ENCODE measurements around the gene PDZD2. TPM values are rescaled to one million over a fixed set of nuclear protein-coding genes. Genes with fewer than 3 reads are reported as not detected.

PDZD2 gene
- total RNA-seq, 2 experiments from 2014 or later: 0.04 to 0.14 TPM

DNA sequence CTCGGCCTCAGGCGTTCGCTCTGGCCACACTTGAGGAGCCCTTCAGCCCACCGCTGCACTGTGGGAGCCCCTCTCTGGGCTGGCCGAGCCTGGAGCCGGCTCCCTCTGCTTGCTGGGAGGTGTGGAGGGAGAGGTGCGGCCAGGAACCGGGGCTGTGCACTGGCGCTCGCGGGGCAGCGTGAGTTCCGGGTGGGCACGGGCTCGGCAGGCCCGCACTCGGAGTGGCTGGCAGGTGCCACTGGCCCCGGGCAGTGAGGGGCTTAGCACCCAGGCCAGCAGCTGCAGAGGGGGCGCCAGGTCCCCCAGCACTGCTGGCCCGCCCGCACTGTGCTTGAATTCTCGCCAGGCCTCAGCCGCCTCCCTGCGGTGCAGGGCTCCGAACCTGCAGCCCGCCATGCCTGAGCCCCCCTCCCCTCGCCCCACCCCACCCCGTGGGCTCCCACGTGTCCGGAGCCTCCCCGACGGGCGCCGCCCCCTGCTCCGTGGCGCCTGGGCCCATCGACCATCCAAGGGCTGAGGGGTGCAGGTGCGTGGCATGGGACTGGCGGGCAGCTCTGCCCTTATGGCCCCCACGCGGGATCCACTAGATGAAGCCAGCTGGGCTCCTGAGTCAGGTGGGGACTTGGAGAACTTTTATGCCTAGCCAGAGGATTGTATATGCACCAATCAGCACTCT lies 138.2 kb downstream of the PDZD2 start:
- no peaks in the 10 kb centered on the region for H3K36me3 Mint-ChIP-seq (ENCODE audit: low read depth)
- DNase-seq (no peak), ATAC-seq (no peak)
- peaks cover 9% of the 10 kb centered on the region for H3K4me1 Mint-ChIP-seq
- ChIA-PET POLR2A (no interaction called here), CTCF (no interaction called here)
- H3K9me3 Mint-ChIP-seq (ENCODE audit: low read depth): no peaks in the 10 kb centered on the region
- H3K27me3 Mint-ChIP-seq: no peaks in the 10 kb centered on the region
- no peak overlapping the region for H3K4me3 Mint-ChIP-seq
- no peak overlapping the region for H3K27ac Mint-ChIP-seq
- intact Hi-C loops (cut with DNase I, micrococcal nuclease): no loop called here

DNA sequence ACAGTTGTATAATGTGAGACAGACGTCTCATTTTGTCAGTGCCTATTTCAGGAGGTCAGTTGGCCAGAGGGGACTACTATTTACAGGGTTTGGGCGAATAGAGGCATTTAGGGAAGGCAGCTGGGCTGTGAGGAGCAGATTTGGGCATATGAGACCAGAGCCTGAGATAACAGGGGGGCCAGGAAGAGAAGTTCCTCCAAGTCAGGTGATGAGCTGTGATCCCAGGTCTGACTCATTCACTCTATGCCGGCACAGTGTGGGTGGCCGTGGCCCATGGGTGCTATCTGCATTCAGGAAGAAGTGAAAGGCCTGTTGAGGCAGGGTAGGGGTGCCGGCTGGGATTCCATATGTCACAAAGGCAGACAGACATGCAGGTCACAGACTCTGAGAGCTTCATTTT lies 142.8 kb downstream of the PDZD2 start:
- peak; percentile 12 for ATAC-seq
- H3K4me1 Mint-ChIP-seq: peaks cover 9% of the 10 kb centered on the region

DNA sequence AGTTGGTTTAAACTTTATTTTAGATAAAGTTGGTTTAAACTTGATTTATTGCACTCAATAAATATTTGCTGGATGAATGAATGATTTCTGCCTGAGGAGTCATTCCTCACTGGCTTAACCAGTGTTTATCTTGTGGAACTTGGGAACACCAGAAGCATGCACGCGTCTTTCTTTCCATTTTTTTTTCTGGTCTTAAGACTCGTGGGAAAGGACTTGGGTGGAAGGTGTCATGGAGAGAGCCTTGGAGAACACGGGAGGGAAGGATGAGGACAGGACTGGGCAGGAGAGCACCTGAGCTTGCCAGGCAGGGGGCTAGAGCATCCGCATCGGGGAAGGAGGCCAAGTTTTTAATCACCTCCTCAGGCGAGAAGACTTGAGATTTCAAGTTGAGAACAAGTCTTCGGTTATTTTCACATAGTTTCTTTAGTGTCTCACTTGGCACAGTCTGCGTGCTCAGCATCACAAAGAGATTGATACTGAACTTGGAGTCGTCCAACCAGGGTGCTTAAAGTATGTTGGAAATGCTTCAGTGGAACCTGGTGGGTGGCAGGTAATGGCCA lies 144.2 kb downstream of the PDZD2 start:
- peaks cover 9% of the 10 kb centered on the region for H3K4me1 Mint-ChIP-seq
- intact Hi-C loops (cut with DNase I, micrococcal nuclease): no loop called here
- ChIA-PET POLR2A (no interaction called here), CTCF (no interaction called here)
- no peaks in the 10 kb centered on the region for H3K27me3 Mint-ChIP-seq
- ATAC-seq (no peak), DNase-seq (no peak)
- no peak overlapping the region for H3K27ac Mint-ChIP-seq
- H3K4me3 Mint-ChIP-seq: no peak overlapping the region
- H3K9me3 Mint-ChIP-seq (ENCODE audit: low read depth): no peaks in the 10 kb centered on the region
- H3K36me3 Mint-ChIP-seq (ENCODE audit: low read depth): no peaks in the 10 kb centered on the region

More for the DNA sequence above, 142.8 kb downstream of the PDZD2 start:
- Mint-ChIP-seq H3K27me3 (no peaks in the 10 kb centered on the region), H3K9me3 (ENCODE audit: low read depth) (no peaks in the 10 kb centered on the region), H3K27ac (no peak overlapping the region), H3K36me3 (ENCODE audit: low read depth) (no peaks in the 10 kb centered on the region), H3K4me3 (no peak overlapping the region)
- intact Hi-C loops (cut with DNase I, micrococcal nuclease): no loop called here
- DNase-seq: peak; percentile 18
- ChIA-PET CTCF (interaction anchor here (0.6 kb wide), 1 partner anchor 182 kb away, joined by 3 read pairs; no protein-coding TSS in a partner anchor), POLR2A (interaction anchor here (0.5 kb wide), 1 partner anchor 305 kb away, joined by 3 read pairs; no protein-coding TSS in a partner anchor)

DNA sequence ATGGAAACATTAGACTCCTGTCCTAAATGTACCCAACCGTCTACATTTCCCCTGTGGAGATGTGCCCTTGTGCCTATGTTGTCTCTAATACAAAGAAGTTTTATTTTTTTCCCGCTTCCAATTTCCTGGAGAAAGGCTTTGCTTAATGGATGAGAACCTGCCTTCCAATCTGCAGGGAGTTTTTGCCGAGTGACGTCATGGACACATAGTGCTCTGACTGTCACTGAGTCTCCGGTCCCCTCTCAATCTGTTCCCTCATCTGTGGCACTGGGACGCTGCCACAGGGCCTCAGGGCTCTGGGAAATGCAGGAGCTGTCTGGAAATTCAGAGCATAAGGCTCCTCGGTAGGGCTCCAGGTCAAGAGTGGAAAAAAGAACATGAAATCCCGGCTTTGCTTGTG lies 144.8 kb downstream of the PDZD2 start:
- ChIA-PET POLR2A (no interaction called here), CTCF (no interaction called here)
- H3K27ac Mint-ChIP-seq: no peak overlapping the region
- no peaks in the 10 kb centered on the region for H3K9me3 Mint-ChIP-seq (ENCODE audit: low read depth)
- H3K36me3 Mint-ChIP-seq (ENCODE audit: low read depth): no peaks in the 10 kb centered on the region
- H3K27me3 Mint-ChIP-seq: no peaks in the 10 kb centered on the region
- intact Hi-C loops (cut with DNase I, micrococcal nuclease): no loop called here
- DNase-seq (no peak), ATAC-seq (no peak)
- no peak overlapping the region for H3K4me3 Mint-ChIP-seq
- peaks cover 9% of the 10 kb centered on the region for H3K4me1 Mint-ChIP-seq

DNA sequence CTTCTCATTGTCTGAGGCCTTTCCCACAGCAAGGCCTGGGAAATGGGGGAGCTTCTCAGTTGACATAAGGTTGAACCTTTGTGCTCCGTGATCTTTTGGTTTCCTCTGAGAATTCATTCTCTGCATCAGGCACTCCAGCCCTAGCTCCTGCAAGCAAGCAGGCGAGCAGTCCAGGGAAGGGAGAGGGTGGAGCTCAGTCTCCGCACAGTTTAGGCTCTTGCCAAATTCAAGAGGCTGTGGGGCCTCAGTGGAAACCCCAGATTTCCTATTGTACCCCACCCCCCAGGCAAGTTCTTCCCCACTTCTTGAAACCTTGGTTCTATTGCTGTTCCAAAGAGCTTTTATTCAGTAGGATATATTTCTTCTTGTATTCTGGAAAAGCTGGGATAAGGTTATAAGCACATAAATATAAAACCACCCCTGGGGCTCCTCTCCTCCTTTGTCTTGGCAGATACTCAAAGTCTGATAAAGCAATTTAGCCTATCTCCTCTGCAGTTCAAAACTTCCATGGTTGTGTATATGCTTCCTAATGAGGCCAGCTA lies 147.2 kb downstream of the PDZD2 start:
- H3K27me3 Mint-ChIP-seq: no peaks in the 10 kb centered on the region

DNA sequence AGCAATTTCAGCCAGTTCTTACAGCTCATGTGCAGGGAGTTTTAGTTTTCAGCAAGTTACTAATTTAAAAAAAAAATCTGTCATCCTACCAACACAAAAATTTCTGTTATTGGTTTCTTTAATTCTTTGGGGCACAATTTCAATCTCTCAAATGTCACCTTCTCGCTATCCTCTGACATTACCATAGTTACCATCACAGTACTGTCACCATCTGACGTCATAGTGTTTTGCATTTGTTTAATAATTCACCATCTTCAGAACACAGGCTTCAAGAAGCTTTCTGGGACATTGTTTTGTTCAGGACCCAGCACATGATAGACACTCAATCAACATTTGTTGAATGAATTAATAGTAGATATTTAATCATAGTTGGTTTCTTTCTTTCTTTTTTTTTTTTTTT lies 155.1 kb downstream of the PDZD2 start:
- intact Hi-C loops (cut with DNase I, micrococcal nuclease): no loop called here
- no peak for ATAC-seq
- no peak for DNase-seq
- Mint-ChIP-seq H3K27me3 (no peaks in the 10 kb centered on the region), H3K4me1 (no peaks in the 10 kb centered on the region), H3K4me3 (no peak overlapping the region), H3K36me3 (ENCODE audit: low read depth) (no peaks in the 10 kb centered on the region), H3K27ac (no peak overlapping the region), H3K9me3 (ENCODE audit: low read depth) (no peaks in the 10 kb centered on the region)
- CTCF ChIA-PET: no interaction called here
- POLR2A ChIA-PET: no interaction called here

More for the DNA sequence above, 147.2 kb downstream of the PDZD2 start:
- Mint-ChIP-seq H3K27ac (no peak overlapping the region), H3K4me1 (peaks cover 4% of the 10 kb centered on the region), H3K4me3 (no peak overlapping the region), H3K36me3 (ENCODE audit: low read depth) (no peaks in the 10 kb centered on the region), H3K9me3 (ENCODE audit: low read depth) (no peaks in the 10 kb centered on the region)
- DNase-seq: no peak
- ATAC-seq: no peak
- CTCF ChIA-PET: interaction anchor here (0.7 kb wide), 1 partner anchor 945 kb away, joined by 3 read pairs; no protein-coding TSS in a partner anchor
- POLR2A ChIA-PET: no interaction called here
- intact Hi-C loops (cut with DNase I, micrococcal nuclease): no loop called here

DNA sequence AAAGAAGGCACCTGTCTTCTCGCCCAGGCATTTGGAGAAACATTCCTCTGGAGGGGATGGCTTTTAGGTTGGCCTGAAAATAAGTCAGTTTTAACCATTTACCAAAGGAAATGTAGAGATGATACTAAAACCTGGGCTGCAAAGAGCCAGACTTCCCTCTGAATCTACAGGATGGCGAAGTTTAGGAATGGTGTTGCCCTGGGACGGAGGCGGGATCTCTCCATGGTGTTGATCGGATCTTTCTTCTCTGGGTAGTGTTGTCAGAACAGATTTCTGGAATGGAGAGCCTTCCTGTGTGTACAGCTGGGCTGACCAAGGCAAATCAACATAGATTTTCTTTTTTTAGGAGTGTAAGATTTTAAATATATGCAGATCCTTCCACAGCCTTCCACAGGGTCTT lies 159.2 kb downstream of the PDZD2 start:
- no peaks in the 10 kb centered on the region for H3K36me3 Mint-ChIP-seq (ENCODE audit: low read depth)

DNA sequence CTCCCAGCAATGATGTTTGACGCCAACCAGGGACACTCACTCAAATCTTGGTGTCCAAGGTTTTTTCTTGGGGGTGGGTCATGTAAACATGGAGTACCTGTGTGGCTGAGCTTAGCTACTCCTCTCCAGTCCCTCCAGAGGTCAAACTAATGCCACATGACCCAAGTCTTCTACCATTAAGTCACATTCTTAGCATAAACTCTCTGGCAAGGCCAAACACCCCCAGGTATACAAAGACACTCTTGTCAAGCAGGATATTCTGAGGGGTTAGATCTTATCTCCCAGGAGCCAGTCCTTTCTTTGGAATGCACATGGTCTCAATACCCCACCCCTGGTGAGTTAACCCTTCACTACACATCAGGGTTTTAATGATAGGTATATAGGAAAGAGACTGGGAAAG lies 161.4 kb downstream of the PDZD2 start:
- DNase-seq (no peak), ATAC-seq (no peak)
- CTCF ChIA-PET: interaction anchor here (1.8 kb wide), 1 partner anchor 25 kb away, joined by 4 read pairs; no protein-coding TSS in a partner anchor
- H3K27ac Mint-ChIP-seq: no peak overlapping the region
- intact Hi-C loops (cut with DNase I, micrococcal nuclease): no loop called here
- H3K36me3 Mint-ChIP-seq (ENCODE audit: low read depth): no peaks in the 10 kb centered on the region
- no peak overlapping the region for H3K4me3 Mint-ChIP-seq
- no peaks in the 10 kb centered on the region for H3K4me1 Mint-ChIP-seq
- no peaks in the 10 kb centered on the region for H3K9me3 Mint-ChIP-seq (ENCODE audit: low read depth)
- peaks cover 2% of the 10 kb centered on the region for H3K27me3 Mint-ChIP-seq
- POLR2A ChIA-PET: no interaction called here

More for the DNA sequence above, 159.2 kb downstream of the PDZD2 start:
- no peaks in the 10 kb centered on the region for H3K4me1 Mint-ChIP-seq
- H3K27ac Mint-ChIP-seq: no peak overlapping the region
- H3K27me3 Mint-ChIP-seq: no peaks in the 10 kb centered on the region
- CTCF ChIA-PET: no interaction called here
- intact Hi-C loops (cut with DNase I, micrococcal nuclease): no loop called here
- H3K9me3 Mint-ChIP-seq (ENCODE audit: low read depth): no peaks in the 10 kb centered on the region
- ATAC-seq: no peak
- POLR2A ChIA-PET: no interaction called here
- no peak overlapping the region for H3K4me3 Mint-ChIP-seq
- no peak for DNase-seq

DNA sequence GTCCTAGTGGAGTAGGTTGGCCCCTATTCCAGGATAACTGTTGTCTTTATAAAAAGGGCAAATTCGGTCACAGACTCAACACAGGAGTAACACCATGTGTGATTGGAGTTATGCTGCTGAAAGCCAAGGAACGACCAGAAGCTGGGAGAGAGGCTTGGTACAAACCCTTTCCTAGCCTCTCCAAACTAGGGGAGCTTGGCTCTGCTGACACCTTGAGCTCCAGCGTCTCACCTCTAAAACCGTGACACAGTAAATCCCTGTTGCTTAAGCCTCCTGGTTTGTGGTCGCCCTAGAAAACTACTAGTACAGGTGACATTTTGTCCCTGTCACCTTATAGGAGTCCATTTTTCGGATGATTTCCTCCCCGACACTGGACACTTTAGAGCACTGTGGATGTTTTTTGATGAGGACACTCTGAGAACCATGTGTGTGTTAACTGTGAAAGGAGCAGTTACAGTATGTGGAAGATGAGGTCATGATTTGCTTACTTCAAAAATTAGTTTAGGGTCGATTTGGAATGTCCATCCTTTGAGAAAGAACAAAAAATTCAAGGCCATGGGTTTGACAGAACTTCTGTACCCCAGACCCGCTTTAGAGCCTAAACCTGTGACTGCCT lies 167.0 kb downstream of the PDZD2 start:
- CTCF ChIA-PET: interaction anchor here (1.1 kb wide), 1 partner anchor 167 kb away, joined by 3 read pairs; the partner anchor contains the start of gene PDZD2

DNA sequence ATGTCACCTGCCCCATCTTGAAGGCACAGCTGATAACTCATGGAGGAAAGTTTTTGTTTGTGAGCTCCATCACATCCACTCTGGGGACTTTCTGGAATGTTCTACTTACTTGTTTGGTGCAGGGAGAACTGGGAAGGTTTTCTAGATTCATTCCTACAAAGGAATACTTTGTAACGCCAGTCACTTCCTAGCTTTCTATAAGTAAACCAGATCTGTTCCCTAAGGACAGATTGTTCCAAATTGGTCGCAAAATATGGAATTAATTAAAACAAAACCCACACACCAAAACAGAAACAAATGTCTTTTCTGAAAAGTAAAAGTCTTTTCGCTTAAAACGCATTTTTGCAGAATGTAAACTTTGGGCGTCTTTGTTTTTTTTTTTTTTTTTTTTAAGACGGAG lies 167.6 kb downstream of the PDZD2 start:
- no peaks in the 10 kb centered on the region for H3K9me3 Mint-ChIP-seq (ENCODE audit: low read depth)
- no peak overlapping the region for H3K27ac Mint-ChIP-seq
- H3K4me3 Mint-ChIP-seq: no peak overlapping the region
- DNase-seq: no peak
- ChIA-PET POLR2A (no interaction called here), CTCF (interaction anchor here (1.1 kb wide), 1 partner anchor 168 kb away, joined by 3 read pairs; the partner anchor contains the start of gene PDZD2)
- ATAC-seq: no peak
- no peaks in the 10 kb centered on the region for H3K36me3 Mint-ChIP-seq (ENCODE audit: low read depth)
- intact Hi-C loops (cut with DNase I, micrococcal nuclease): no loop called here
- H3K27me3 Mint-ChIP-seq: peaks cover 2% of the 10 kb centered on the region
- H3K4me1 Mint-ChIP-seq: no peaks in the 10 kb centered on the region

More for the DNA sequence above, 167.0 kb downstream of the PDZD2 start:
- Mint-ChIP-seq H3K9me3 (ENCODE audit: low read depth) (no peaks in the 10 kb centered on the region), H3K27me3 (peaks cover 2% of the 10 kb centered on the region), H3K4me3 (no peak overlapping the region), H3K4me1 (no peaks in the 10 kb centered on the region), H3K27ac (no peak overlapping the region), H3K36me3 (ENCODE audit: low read depth) (no peaks in the 10 kb centered on the region)
- DNase-seq (no peak), ATAC-seq (no peak)
- POLR2A ChIA-PET: no interaction called here
- intact Hi-C loops (cut with DNase I, micrococcal nuclease): no loop called here

DNA sequence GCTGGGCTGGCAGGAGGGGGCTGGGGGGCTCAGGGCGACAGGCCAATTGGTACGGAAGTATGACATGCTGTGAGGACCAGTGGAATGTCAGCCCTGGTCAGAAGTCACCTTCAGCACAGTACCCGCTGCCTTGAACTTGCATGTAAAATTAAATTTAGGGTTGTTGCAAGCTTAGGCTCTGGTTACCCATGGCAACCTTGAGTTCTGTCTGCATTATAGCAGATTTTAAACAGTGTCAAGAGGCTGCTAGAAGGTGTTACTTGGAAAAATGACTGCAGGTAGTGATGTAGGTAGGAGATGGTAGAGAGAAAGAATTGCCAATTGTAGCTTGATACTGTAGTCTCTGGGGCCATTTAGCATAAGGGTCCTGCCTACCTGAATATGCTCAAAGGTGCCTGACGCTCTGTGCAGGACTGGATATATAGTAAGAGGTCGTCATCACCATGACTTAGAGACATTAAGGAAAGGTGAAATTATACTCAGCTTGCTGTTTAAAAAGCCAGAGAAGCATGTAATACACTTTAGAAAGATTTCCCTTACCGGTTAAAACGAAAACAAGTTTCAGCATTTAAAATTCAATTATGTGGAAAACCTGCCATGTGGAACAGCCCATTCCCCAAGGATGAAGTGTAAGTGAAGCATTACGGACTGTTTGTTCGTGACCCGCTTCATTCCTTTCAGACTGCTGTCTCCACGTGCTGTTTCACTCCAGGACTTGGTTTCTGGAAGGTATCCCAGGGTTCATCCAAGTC lies 169.0 kb downstream of the PDZD2 start:
- intact Hi-C loops (cut with DNase I, micrococcal nuclease): no loop called here
- H3K4me1 Mint-ChIP-seq: no peaks in the 10 kb centered on the region
- no peak overlapping the region for H3K4me3 Mint-ChIP-seq
- H3K9me3 Mint-ChIP-seq (ENCODE audit: low read depth): no peaks in the 10 kb centered on the region
- H3K36me3 Mint-ChIP-seq (ENCODE audit: low read depth): no peaks in the 10 kb centered on the region
- POLR2A ChIA-PET: no interaction called here
- H3K27ac Mint-ChIP-seq: no peak overlapping the region
- ATAC-seq: no peak
- CTCF ChIA-PET: no interaction called here
- DNase-seq: no peak
- peaks cover 2% of the 10 kb centered on the region for H3K27me3 Mint-ChIP-seq
